H9 (cell line): ENCODE data around the gene FAHD1. TPM values are rescaled to one million over a fixed set of nuclear protein-coding genes. Genes with fewer than 3 reads are reported as not detected.

Experiments used
- DNase-seq: peaks from one replicate; pipeline ENCODE4 v3.0.0-alpha.2; 2017
- H2AFZ ChIP-seq: one replicate; pipeline ENCODE4 v1.6.1; 2013; ENCODE audit warnings: mild to moderate bottlenecking, low read length, control low read depth, moderate library complexity
- H2AK5ac ChIP-seq: 2 replicates; pipeline ENCODE4 v1.6.1; 2013; ENCODE audit warnings: low read length, control low read depth, mixed read lengths; ENCODE audit not compliant: insufficient read length
- H2BK120ac ChIP-seq: one replicate; pipeline ENCODE4 v1.6.1; 2013; ENCODE audit warnings: low read depth, mild to moderate bottlenecking, low read length, control low read depth, inconsistent platforms; ENCODE audit not compliant: poor library complexity, severe bottlenecking
- H2BK12ac ChIP-seq: 2 replicates; pipeline ENCODE4 v1.6.1; 2013; ENCODE audit warnings: low read length, control low read depth, mixed read lengths, low read depth; ENCODE audit not compliant: insufficient read length
- H2BK15ac ChIP-seq: 2 replicates; pipeline ENCODE4 v1.6.1; 2013; ENCODE audit warnings: low read depth, low read length, control low read depth
- H2BK20ac ChIP-seq: one replicate; pipeline ENCODE4 v1.6.1; 2013; ENCODE audit warnings: low read depth, mild to moderate bottlenecking, low read length, control low read depth, inconsistent platforms; ENCODE audit not compliant: poor library complexity, severe bottlenecking
- H2BK5ac ChIP-seq: 2 replicates; pipeline ENCODE4 v1.6.1; 2013; ENCODE audit warnings: low read length, control low read depth, mixed read lengths; ENCODE audit not compliant: insufficient read length
- H3K14ac ChIP-seq: 2 replicates; pipeline ENCODE4 v1.6.1; 2013; ENCODE audit warnings: low read length, control low read depth; ENCODE audit not compliant: insufficient read depth
- H3K18ac ChIP-seq: 2 replicates; pipeline ENCODE4 v1.6.1; 2013; ENCODE audit warnings: low read depth, mild to moderate bottlenecking, mixed read lengths, low read length, control low read depth; ENCODE audit not compliant: insufficient read length
- H3K23ac ChIP-seq: 2 replicates; pipeline ENCODE4 v1.6.1; 2013; ENCODE audit warnings: low read length, control low read depth, mixed read lengths, low read depth; ENCODE audit not compliant: insufficient read length
- H3K23me2 ChIP-seq: 2 replicates; pipeline ENCODE4 v1.6.1; 2013; ENCODE audit warnings: low read depth, mild to moderate bottlenecking, mixed read lengths, low read length, control low read depth; ENCODE audit not compliant: insufficient read length, poor library complexity, severe bottlenecking
- H3K27ac ChIP-seq: 2 replicates; pipeline ENCODE4 v1.5.1; 2013; ENCODE audit warnings: low read length, control low read depth, mixed read lengths, low read depth; ENCODE audit not compliant: insufficient read length
- H3K27me3 ChIP-seq: 2 replicates; pipeline ENCODE4 v1.6.1; 2013; ENCODE audit warnings: low read length, control low read depth, inconsistent platforms; ENCODE audit not compliant: insufficient read depth
- H3K4ac ChIP-seq: 2 replicates; pipeline ENCODE4 v1.6.1; 2013; ENCODE audit warnings: low read depth, mild to moderate bottlenecking, control low read depth, inconsistent platforms, low read length, moderate library complexity
- H3K4me1 ChIP-seq: 2 replicates; pipeline ENCODE4 v1.6.1; 2013; ENCODE audit warnings: low read length, control low read depth, inconsistent platforms; ENCODE audit not compliant: insufficient read depth
- H3K4me2 ChIP-seq: 2 replicates; pipeline ENCODE4 v1.6.1; 2013; ENCODE audit warnings: low read length, control low read depth, mixed read lengths; ENCODE audit not compliant: insufficient read length, insufficient read depth
- H3K56ac ChIP-seq: 2 replicates; pipeline ENCODE4 v1.6.1; 2013; ENCODE audit warnings: low read depth, mild to moderate bottlenecking, mixed read lengths, low read length, control low read depth; ENCODE audit not compliant: insufficient read length
- H3K79me1 ChIP-seq: 2 replicates; pipeline ENCODE4 v1.6.1; 2013; ENCODE audit warnings: low read depth, mild to moderate bottlenecking, moderate library complexity, low read length, control low read depth, inconsistent platforms; ENCODE audit not compliant: insufficient read depth, poor library complexity, severe bottlenecking
- H3K79me2 ChIP-seq: 2 replicates; pipeline ENCODE4 v1.6.1; 2013; ENCODE audit warnings: low read length, control low read depth, inconsistent platforms; ENCODE audit not compliant: insufficient read depth
- H3K9ac ChIP-seq: 2 replicates; pipeline ENCODE4 v1.6.1; 2013; ENCODE audit warnings: low read length, control low read depth, mixed read lengths; ENCODE audit not compliant: insufficient read length; ENCODE audit errors: extremely low read depth
- H3K9me3 ChIP-seq: one replicate; pipeline ENCODE4 v1.6.1; 2013; ENCODE audit warnings: low read depth, low read length, inconsistent platforms; ENCODE audit not compliant: control insufficient read depth
- H3T11ph ChIP-seq: one replicate; pipeline ENCODE4 v1.6.1; 2013; ENCODE audit warnings: mild to moderate bottlenecking, low read length, control low read depth, inconsistent platforms
- H4K20me1 ChIP-seq: one replicate; pipeline ENCODE4 v1.6.1; 2013; ENCODE audit not compliant: control insufficient read depth, insufficient read length, insufficient read depth
- H4K5ac ChIP-seq: 2 replicates; pipeline ENCODE4 v1.6.1; 2013; ENCODE audit warnings: low read depth, mild to moderate bottlenecking, mixed read lengths, low read length, control low read depth; ENCODE audit not compliant: insufficient read length
- H4K8ac ChIP-seq: replicated peaks from 2 replicates; pipeline ENCODE4 v1.6.1; 2013; ENCODE audit warnings: low read length, control low read depth, mixed read lengths, low read depth; ENCODE audit not compliant: insufficient read length
- H4K91ac ChIP-seq: 2 replicates; pipeline ENCODE4 v1.6.1; 2013; ENCODE audit warnings: low read depth, mild to moderate bottlenecking, moderate library complexity, mixed read lengths, low read length, control low read depth; ENCODE audit not compliant: insufficient read length
- H3K27ac Mint-ChIP-seq, 3 experiments: 2 replicates in 2 of 3; 3 replicates in 1 of 3; pipeline ENCODE4 v1.8.0; 2020 to 2021; ENCODE audit warnings: mixed read lengths in 3 of 3, mild to moderate bottlenecking in 1 of 3, moderate library complexity in 1 of 3
- H3K27me3 Mint-ChIP-seq: 2 replicates; pipeline ENCODE4 v1.8.0; 2021; ENCODE audit warnings: low read depth, mild to moderate bottlenecking, moderate library complexity, mixed read lengths
- H3K36me3 Mint-ChIP-seq, 3 experiments: 2 replicates in 2 of 3; 3 replicates in 1 of 3; pipeline ENCODE4 v1.8.0; 2020 to 2021; ENCODE audit warnings: low read depth in 3 of 3, mixed read lengths in 3 of 3; ENCODE audit not compliant: insufficient read depth in 1 of 3
- H3K4me1 Mint-ChIP-seq, 2 experiments: 2 replicates each; pipeline ENCODE4 v1.8.0; 2020; ENCODE audit warnings: mixed read lengths in 2 of 2
- H3K4me3 Mint-ChIP-seq, 2 experiments: 2 replicates in 1 of 2; 3 replicates in 1 of 2; pipeline ENCODE4 v1.8.0; 2020 to 2021; ENCODE audit warnings: mild to moderate bottlenecking in 2 of 2, mixed read lengths in 2 of 2, moderate library complexity in 1 of 2
- H3K9me3 Mint-ChIP-seq, 2 experiments: 2 replicates in 1 of 2; 3 replicates in 1 of 2; pipeline ENCODE4 v1.8.0; 2020; ENCODE audit warnings: mild to moderate bottlenecking in 2 of 2, mixed read lengths in 2 of 2, moderate library complexity in 1 of 2
- CTCF ChIP-seq: fragments of 200-600 bp; sonication (generic); conservative IDR thresholded peaks from 3 replicates; pipeline ENCODE4 v1.8.0; 2021; ENCODE audit warnings: antibody characterized with exemption, mild to moderate bottlenecking
- WGBS: extraction: QIAGEN DNeasy Blood & Tissue Kit; methylation state at CpG from one replicate; pipeline ENCODE4 v1.1.7; 2013; ENCODE audit warnings: missing lambda C conversion rate, low lambda C conversion rate, mixed read lengths; ENCODE audit not compliant: insufficient read length; ENCODE audit errors: extremely low coverage; 5-methylcytosine and 5-hydroxymethylcytosine counted together
- total RNA-seq: library from RNA; stranded (reverse); gene quantifications from 2 replicates; pipeline ENCODE4 v1.2.1, GENCODE V29; 2021

Gene FAHD1
- total RNA-seq, 1 experiment from 2014 or later = 16.2 TPM

GRCh38 chr16:1785846-1786170 lies 41.2 kb upstream of the FAHD1 start:
- H3K9me3 ChIP-seq = no peaks in the 10 kb centered on the region
- H2BK15ac ChIP-seq = no peak overlapping the region
- no peaks in the 10 kb centered on the region for H3K27me3 ChIP-seq
- no peak for DNase-seq
- Mint-ChIP-seq H3K27me3 (peaks cover 2% of the 10 kb centered on the region; the same call in 1 of the 2 replicates), H3K36me3 (peaks cover 5 to 23% (median 17%) of the 10 kb centered on the region in 3 experiments; a peak in 6 of 7 replicates), H3K4me1 (peaks cover 7 to 14% of the 10 kb centered on the region in 2 experiments), H3K27ac (no peak overlapping the region; a peak in 1 of 7 replicates), H3K9me3 (no peaks in the 10 kb centered on the region), H3K4me3 (no peak overlapping the region)
- no peak overlapping the region for H2BK20ac ChIP-seq
- no peak overlapping the region for H4K5ac ChIP-seq
- TF ChIP-seq CTCF = no peak
- no peak overlapping the region for H3K14ac ChIP-seq
- H3K79me2 ChIP-seq = peaks cover 8% of the 10 kb centered on the region; the same call in 1 of the 2 replicates
- H2BK5ac ChIP-seq = no peak overlapping the region
- no peak overlapping the region for H3T11ph ChIP-seq
- WGBS = no CpG with 5 or more reads among the region's 14 CpGs
- no peak overlapping the region for H3K56ac ChIP-seq
- H4K20me1 ChIP-seq = no peaks in the 10 kb centered on the region
- H3K9ac ChIP-seq = no peak overlapping the region
- H3K23ac ChIP-seq = no peak overlapping the region
- no peaks in the 10 kb centered on the region; the same call in 1 of the 2 replicates for H3K4me1 ChIP-seq
- peaks cover 5% of the 10 kb centered on the region for H3K79me1 ChIP-seq
- no peak overlapping the region for H4K91ac ChIP-seq
- H2AFZ ChIP-seq = no peak overlapping the region
- H3K4ac ChIP-seq = no peak overlapping the region
- H3K4me2 ChIP-seq = no peak overlapping the region
- no peak overlapping the region for H4K8ac ChIP-seq
- H3K27ac ChIP-seq = no peak overlapping the region
- no peak overlapping the region for H2BK12ac ChIP-seq
- H2BK120ac ChIP-seq = no peak overlapping the region
- H3K18ac ChIP-seq = no peak overlapping the region
- no peak overlapping the region for H2AK5ac ChIP-seq
- peaks cover 5% of the 10 kb centered on the region for H3K23me2 ChIP-seq
